TTC549 (cell line): ENCODE measurements around the gene FANCE.

ENCODE experiments used
- FAIRE-seq: peaks from 2 replicates; lab custom pipeline; 2012; peaks lifted over from hg19 to GRCh38; lab: Jason Lieb, UNC

Gene FANCE

DNA sequence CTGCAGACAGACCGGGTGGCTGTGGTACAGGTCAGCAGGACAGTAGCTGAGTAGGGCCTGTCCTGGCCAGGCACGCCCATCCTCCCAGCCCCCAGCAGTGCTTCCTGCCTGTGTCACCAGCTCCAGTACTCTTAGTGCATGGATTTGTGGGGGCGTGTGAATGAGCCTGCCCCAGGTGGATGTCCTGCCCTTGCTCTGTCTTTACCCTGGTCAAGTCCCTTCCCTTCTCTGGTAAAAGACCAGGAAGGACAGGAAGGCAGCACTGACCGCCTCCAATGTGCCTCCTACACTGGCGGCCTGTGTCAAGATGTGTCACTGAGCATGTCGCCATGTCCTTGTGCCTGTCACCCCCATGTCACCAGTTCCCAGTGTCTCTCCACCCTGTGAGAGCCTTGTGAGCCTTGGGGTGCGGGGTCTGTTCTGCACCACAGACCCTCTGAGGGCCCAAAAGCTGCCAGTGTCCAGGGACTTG lies 32.8 kb downstream of the FANCE start:
- FAIRE-seq = no peak

DNA sequence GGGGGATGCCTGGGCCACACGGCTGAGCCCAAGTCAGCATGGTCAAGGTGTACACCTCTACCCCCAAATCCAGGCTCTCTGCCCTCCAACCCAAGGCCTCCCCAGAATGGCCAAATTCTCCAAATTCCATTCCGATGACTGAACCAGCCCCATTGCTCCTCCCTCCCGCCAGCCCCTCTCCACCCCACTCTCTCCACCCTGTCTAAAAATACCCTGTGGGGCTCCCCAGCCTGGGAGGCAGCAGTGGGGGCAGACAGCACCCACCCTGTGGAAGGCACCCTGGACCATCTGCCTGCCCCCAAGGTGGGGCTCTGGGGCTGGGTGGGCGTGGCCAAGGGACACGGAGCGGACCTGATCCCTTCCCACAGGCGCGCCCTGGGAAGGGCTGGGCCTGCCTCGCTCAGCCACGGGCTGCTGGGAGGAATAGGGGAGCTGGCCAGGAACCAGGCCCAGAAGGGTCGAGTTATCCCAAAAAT lies 33.3 kb downstream of the FANCE start:
- no peak for FAIRE-seq

DNA sequence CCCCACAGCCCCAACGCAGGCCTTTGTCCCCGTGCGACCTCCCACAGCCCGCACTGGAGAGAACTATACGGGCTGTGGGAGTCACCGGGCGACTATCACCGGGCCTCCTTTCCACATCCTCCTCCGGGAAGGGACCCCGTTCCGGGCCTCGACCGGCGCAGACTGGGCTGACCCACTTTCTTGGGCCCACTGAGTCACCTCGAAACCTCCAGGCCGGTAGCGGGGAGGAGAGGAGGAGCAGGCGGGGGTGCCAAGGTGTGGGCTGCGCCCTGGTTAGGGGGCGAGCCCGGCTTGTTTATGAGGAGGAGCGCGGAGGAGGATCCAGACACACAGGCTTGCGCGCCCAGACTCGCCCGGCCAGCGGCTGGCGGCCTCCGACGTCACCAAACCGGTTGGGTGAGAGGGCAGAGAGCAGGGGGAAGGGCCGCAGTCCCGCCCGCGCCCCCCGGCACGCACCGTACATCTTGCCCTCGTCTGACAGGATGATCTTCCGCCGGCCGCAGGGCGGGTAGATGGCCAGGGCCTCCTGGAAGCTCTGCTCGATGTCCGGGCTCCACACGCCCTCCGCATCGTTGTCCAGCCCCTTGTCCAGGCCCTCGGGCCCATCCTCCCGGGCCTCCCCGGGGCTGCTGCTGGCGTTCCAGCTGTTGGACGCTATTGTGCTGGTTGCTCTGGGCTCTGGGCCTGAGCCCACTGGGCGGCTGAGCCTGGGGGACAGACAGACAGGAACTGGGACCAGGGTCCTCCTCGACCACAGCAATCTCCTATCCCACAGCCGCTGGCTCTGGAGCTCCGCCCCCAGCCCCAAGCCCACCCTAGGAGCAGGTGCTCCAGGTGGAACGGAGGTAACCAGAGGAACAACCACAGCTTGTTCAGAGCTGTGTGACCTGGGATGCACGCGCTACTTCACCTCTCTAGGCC lies 34.1 kb downstream of the FANCE start:
- no peak for FAIRE-seq

DNA sequence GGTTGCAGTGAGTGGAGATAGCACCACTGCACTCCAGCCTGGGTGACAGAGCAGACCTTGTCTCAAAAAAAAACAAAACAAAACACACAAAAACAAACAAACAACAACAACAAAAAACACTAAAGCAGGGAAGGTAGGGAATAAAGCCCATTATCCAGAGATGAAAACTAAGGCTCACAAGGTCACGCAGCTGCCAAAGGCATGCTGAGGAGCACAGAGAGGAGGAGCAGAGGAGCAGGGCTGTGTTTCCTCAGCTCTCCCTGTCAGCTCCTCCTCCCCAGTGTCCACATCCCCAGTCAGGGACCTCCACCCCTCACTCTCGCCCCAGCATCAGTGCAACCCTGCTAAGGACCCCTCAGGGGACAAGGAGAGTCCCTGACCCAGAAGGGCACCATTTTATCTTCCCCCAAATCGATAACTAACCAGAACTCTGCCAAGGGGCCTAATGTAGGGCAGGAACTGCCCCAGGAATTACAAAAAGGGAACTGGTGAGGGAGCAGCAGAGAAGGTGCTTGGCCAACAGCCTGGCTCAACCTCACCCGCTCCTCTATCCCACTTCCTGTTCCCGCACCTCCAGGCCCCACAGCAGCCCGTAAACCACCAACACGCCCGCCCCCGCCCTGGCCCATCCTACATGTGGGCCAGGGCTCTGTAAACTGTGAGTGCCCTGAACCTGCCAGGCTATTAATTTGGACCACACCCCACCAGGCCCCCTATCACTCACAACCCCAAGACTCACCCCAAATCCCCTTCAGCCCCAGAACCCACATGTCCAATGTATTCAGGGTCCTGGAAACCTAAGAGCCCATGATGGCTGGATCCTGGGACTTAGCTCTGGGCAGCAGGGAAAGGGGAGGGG lies 35.7 kb downstream of the FANCE start:
- no peak for FAIRE-seq

DNA sequence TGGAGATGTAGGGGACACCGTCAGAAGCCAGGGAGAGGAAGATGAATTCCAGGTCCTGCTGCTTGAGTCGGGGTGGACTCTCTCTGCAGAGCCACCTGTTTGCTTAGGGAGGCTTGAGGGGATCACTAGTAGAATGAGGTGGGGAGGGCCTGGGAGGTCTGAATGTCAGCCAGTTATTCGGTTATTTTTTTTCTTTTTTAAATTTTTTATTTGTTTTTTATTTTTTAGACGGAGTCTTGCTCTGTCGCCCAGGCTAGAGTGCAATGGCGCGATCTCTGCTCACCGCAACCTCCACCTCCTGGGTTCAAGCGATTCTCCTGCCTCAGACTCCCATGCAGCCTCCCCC lies 36.4 kb downstream of the FANCE start:
- FAIRE-seq = no peak

DNA sequence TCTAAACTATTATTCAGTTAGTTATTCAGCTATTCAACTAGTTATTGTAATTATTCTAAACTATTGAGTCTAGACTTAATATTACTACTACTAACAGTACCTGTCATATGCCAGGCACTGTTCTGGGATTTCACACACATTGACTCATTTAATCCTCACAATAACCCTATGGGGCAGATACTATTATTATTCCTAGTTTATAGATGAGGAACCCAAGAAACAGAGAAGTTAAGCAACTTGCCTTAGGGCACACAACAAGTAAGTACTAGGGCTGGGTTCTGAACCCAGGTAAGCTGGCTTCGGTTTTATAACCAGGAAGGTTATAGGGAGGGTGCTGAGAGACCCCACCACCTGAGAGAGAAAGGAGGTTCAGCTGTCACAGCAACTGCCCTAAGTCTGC lies 36.9 kb downstream of the FANCE start:
- FAIRE-seq = no peak

DNA sequence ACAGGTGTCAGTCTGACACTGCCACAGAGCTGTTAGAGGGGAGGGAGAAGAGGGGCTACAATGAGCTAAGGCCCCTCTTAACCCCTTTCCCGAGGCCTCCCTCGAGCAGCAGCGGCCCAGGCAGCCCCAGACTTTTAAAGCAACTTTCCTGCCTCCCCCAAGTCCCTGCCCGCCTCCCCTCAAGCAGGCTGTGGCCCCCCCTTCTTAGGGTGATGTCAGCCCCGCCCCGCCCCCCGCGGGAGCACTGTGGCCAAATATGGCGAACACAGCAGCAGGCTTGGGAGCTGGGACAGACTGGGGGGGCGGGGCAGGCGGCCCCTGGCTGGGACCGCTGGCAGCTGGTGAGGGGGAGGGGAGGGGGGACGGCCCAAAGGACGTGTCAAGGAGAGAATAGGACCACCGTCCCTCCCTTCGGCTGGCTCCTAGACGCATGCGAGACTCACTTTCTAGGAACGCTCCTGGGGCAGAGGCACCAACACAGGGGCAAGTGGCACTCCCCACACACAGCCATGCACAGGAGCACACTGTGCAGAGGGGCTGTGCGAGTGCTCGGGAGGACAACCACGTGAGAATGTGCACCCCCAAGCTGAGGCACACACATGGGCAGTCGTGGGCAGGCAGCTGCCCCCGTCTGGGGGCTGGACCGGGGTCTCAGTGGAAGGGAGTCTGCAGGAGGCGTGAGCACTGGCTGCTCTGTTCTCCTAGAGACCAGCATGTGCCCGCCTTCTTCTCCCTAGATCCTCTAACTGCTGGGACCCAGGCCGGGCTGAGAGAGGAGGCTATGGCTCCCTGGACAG lies 38.1 kb downstream of the FANCE start:
- no peak for FAIRE-seq

DNA sequence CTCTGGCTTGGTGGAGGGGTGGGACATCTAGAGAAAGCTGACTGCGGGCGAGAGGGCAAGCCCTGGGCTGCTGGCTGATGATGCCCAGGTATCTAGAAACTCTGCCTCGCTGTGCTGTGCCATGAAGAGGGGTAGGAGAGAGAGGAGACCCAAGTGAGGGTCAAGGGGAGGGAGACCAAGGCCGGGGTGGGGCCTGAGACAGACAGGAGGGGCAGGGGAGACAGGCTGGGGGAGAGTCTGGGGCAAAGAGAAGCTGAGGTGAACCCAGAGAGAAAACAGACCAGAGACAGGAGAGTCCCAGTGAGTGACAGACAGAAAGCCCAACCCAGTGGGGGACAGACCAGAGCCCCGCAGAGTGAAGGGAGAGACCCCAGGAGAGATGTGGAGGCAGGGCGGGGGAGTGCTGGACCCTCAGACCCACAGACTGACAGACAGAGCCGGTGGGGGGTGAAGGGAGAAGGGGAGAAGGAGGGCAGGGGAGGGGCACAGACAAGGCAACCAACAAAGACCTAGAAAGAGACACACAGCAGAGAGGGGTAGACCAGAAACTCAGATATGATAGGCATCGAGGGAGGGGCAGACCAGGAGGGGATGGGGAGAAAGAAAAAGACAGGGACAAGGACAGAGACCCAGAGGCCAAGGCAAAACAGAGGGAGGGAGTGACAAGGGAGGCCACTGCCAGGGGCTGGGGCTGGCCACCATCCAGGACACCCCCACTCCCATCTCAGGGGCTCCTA lies 38.9 kb downstream of the FANCE start:
- no peak for FAIRE-seq

DNA sequence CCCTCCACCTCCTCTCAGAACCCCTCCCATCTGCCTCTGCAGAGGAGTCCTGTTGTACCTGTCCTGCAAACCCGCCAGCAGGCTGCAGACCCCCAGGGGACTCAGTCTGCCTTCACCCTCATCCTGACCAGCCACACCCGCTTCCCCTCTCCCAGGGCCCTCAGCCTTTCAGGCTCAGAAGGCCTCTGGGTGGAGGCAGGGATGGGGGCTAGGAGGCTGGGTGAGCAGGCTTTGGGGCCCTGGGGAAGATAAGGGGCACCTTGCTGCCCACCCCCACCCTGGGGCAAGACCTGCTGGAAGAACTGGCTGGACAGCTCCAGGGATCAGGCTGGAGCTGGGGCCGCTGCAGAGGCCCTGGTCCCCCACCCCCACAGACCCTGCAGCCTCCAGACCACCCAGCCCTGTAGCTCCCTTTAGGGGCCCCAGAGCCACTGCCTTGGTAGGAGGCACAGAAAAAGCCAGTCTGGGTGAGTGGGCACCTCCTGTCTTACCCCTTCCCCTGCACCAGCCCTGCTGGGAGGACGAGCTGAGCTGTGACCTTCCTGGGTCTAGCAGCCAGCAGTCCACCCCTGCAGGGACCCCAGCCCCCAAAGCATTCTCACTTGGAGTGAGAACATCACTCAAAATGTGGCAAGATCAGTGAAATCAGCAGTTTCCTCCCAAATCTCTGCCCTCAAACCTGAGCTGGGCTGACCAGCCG lies 39.6 kb downstream of the FANCE start:
- no peak for FAIRE-seq

DNA sequence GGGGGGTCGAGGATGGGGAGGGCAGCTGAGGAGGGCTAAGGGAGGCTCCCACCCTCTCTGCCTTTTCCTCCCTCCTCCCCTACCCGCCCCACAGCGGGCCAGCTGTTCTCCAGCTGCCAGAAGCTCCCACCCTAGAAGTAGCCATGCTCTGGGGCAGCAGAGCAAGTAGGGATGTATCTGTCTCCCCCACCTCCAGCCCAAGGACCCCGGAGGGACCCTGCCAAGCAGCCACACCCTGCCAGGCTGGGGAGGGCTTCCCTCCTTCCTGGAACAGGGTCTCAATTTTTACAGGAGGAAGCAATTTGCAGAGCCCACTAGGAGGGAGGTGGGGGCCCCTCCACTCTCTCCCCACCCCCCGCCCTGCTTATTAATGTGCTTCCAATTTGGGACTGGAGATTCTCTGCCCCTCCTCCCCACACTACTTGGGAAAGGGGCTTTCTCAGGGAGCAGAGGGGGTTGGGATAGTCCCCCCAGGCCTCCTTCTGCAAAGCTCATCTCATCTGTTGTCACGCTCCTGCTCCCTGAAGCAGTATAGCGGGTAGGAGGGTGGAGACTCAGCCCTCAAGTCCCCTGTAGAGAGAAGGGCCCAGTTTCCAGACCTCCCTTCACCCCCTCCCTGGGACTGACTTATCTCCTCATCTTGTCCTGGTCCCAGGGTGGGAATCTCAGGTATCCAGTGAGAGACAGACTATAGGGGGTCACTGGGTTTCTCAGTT lies 40.3 kb downstream of the FANCE start:
- FAIRE-seq = no peak

DNA sequence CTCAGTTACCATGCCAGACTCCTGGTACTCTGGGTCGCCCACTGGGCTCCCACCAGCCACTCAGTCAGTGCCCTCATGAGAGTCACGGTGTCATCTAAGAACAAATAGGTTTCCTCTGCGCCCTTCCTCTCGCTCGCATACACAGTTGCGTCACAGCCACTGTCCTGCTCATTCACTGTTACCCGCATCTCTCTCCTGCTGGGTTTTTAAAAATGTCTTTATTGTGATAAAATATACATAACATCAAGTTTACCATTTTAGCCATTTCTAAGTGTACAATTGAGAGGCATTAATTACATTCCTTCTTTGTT lies 40.8 kb downstream of the FANCE start:
- FAIRE-seq = no peak

DNA sequence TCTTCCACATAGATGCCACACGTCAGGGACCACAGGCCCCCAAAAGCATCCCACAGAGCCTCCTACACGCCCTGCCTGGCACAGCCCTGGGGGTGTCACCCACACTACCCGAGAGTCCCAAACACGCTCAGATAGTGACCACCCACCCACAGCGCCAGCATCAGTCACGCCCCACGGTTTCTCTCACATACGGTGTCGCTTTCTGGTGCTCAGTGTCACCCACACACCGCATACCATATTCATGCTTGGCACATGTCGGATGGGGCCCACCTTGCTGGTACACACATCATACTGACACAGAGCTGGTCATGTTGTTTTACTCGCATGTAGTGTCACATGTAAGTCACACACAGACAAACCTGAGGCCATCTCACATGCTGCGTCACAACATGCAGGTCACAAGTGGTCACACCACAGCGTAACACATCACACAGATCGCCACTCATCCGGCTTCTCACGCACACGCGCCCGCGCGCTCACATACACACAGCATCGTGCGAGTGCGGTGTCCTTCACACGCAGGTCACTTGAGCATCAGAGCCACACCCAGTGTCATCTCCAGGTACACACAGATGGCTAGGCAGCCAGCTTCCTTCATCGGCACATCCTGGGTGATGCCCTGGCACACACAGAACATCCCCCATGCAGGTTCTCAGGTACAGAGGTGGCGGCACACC lies 41.3 kb downstream of the FANCE start:
- no peak for FAIRE-seq

DNA sequence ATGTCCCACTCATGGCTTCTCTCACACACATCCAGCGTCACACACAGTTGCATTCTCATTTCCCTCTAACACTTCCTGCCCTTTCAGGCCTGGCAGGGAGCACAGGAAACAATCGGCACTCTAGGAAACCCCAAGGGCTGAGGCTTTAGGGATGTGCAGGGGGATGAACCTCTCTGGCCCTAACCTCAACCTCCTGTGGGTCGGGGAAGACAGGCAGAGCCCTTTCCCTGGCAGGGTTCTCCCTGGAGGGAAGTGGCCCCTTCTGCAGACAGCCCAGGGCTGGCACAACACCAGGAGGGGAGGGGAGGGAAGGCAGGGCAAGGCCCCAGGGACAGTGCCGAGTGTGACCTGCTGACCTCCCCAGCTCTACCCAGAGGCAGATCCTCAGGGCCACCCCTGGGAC lies 42.0 kb downstream of the FANCE start:
- FAIRE-seq = no peak

DNA sequence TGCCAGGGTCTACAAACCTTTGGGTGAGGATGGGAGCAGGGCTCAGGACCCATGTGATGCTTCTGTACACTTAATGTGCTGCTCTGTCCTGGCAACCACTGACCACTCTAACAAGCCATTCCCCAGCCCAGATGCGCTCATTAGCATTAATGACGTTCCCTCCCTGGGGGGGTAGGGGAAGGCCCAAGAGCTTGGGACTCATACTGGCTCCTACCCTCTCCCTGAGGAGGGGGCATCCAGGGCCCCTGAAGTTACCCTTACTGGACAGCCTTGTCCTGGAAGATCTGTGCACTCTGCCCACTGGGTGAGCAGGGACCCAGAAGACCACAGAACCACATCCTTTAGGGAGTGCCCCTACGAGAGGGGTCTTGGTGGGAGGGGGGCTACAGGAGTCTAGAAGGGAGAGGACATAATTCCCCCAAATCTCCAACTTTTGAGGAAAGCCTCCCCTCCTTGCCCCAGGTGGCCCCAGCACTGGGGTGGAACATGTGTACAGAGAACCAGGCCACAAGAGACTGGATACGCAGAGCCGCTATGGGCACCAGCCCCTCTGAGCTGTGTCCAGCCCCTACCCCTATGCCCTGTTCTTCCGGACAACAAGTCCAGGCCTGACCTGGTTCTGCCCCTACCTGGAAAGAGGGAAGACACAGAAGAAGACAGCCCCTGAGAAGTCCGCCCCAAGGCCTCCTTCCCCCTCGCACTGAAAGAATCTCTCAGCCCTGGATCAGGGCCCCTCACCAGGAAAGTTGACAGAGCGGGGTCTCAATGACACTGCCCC lies 43.3 kb downstream of the FANCE start:
- FAIRE-seq = no peak

DNA sequence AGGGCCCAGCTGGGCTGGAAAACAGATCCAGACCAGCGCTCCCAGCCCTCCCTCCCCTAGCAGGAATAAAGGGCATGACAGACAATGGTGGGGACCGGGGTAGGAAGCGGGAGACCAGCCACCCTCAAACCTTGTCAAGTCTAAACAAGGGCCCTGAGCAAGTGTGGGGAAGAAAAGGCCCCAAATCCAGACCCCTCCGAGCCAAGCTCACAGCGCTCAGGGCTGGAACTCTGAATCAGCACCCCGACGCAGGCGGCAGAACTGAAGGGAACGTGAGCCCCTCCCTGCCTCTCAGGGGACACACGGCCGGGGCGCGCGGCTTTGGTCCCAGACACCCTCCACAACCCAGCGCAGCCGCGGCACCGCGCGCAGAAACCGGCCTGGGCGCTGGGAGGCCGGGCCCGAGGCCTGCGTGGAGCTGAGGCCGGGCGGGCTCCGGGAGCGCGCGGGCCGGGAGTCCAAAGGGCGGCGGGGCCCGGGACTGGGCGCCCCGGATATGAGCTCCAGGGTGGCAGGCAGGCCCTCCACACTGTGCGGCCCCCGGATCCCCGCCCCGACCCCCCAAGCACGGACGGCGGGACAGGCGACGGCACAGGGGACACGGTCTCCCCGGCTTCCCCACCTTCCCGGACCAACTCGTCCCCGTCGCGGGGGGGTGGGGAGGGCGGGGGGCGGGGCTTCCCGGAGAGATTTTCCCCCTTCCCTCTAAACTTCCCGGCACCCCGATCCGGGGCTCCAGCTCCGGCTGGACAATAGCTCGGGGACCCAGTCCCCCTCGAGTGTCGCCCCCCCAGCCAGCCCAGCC lies 44.1 kb downstream of the FANCE start:
- FAIRE-seq = no peak

DNA sequence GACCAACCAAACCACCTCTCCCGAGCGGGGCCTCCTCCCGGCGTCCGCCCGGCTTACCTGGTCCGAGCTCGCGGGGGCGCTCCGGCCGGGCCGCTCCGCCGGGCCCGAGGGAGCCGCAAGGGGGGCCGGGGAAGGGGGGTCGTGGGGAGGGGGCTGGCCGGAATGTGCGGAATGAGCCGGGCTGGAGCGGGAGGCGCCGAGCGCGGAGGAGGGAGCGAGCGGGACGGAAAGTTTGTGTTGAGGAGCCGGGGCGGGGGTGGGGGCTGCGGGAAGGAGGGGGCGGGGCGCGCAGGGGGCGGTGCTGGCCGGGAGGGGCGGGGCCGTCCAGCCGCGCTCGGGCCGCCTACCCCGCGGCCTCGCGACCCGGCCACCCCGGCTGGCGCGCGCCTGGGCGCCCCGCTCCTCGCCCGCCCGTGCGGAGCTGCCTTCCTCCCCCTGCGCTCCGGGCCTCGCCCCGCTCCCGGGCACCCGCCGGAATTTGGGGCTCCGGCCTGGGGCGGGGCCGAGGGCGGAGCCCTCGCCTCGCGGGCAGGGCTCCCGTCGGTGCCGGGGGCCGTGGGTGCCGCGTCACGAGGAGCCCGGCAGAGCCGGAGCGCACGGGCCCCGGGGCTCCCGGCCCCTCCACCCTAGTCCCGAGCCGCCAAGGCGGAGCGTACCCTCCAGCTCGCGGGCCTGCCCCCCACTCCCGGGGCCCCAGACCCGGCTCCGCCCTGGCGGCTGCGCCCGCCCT lies 44.9 kb downstream of the FANCE start, which contains the start of gene TEAD3:
TEAD3 (minus strand) TSS at position 239 of the 730 bp plus-strand sequence.
- FAIRE-seq = no peak
